ENCODE results near the gene SLC43A1.

SLC43A1 gene

DNA sequence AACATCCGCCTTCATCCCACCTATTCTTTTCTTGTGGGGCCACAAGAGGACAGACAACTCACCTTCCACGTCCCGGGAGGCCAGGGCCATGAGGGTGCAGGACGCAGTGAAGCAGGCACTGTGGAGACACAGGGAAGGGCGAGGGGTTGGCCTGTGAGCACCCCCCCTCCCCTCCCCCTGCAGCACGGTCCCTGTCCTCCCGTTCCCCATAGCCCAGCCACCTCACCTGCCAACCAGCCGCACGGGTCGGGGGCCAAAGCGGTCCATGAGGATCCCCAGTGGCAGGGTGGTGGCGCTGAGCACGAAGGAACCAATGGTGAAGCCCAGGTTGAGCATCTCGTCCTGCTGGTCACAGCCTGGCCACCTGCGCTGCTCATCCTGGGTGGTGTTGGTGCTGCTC lies 14.6 kb downstream of the SLC43A1 start:
- in situ Hi-C loops (cut with MboI; ENCODE audit: low sequenced_read_pairs): no loop called here

DNA sequence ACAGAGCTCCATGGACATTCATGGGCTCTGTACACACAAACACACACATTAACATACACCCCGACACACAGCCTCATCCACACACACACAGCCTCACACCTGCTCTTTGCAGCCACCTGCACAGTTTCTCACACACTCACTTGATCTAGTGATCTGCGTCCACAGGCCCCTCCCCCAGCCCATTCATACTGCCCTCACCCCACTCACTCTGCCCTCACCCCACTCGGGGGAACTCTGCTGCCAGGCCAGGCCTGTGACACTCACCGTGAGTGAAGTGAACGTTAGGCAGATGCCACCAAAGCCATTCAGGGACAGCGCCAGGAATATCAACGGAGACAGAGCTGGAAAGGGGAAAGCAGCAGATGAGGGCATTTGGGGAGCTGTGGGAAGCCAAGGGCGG lies 15.0 kb downstream of the SLC43A1 start:
- in situ Hi-C loops (cut with MboI; ENCODE audit: low sequenced_read_pairs): no loop called here

DNA sequence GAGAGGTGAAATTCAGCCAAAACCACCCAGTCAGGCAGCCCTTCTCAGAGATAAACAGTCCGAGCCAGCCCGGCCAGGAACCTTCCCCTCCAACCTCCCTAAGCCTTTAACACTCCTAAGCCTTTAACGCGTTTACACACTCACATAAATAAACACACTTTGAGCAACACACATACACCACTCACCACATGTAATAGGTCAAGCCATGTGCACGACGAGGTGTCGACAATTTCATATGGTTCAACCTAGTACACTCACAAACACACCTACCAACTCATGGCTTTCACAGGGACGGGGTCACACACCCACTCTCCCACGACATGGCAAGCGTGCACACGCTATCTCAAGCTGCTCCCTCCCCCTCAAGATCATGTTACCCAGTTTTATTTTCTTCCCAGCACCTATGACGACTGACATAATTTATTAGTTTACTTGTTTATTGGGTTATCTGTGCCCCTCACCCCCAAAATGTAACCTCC lies 15.5 kb downstream of the SLC43A1 start:
- in situ Hi-C loops (cut with MboI; ENCODE audit: low sequenced_read_pairs): no loop called here

DNA sequence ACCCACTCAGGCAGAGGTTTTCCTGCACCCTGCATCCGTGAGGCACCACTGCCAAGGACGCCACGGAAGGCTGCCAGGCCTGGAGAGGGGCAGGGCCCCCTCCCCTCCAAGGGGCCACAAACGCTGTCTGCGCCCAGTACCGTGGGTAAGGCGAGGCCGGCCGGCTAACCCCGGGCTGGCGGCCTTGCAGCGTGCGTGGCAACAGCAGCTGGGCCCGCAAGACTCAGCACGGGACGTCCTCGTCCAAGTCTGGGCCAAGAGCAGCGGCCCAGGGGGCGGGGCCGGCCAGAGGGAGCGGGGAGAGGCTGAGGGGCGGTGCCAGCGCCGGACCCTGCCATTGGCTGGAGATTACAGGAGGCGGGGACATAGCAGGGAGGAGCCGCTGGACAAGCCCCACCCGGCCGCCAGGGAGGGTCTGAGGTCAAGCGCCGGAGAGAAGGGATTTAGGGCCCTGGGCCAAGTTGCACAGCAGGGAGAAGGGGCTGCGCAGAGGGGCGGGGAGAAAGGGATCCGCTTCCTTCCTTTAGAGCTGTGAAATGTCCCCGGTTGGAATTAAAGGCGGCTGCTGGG lies 16.0 kb downstream of the SLC43A1 start:
- in situ Hi-C loops (cut with MboI; ENCODE audit: low sequenced_read_pairs): no loop called here

DNA sequence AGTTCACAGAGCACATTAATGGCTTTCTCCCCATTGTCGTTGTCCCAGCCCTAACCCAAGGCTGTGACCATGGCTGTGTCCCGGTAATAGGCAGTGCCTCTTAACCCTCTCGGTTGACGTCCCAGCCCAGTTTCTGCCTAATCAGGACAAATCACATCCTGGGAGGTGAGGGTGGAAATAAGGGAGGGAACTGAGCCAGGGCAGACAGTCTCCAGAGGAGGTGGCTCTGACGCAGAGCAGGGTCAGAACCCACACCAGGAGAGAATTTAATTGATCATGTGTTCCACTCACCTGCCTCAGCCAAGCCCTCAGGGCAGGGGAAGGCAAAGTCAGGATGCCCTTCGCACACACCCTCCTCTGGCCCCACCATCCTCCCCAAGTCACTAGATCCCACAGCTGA lies 17.0 kb downstream of the SLC43A1 start:
- in situ Hi-C loops (cut with MboI; ENCODE audit: low sequenced_read_pairs): no loop called here

DNA sequence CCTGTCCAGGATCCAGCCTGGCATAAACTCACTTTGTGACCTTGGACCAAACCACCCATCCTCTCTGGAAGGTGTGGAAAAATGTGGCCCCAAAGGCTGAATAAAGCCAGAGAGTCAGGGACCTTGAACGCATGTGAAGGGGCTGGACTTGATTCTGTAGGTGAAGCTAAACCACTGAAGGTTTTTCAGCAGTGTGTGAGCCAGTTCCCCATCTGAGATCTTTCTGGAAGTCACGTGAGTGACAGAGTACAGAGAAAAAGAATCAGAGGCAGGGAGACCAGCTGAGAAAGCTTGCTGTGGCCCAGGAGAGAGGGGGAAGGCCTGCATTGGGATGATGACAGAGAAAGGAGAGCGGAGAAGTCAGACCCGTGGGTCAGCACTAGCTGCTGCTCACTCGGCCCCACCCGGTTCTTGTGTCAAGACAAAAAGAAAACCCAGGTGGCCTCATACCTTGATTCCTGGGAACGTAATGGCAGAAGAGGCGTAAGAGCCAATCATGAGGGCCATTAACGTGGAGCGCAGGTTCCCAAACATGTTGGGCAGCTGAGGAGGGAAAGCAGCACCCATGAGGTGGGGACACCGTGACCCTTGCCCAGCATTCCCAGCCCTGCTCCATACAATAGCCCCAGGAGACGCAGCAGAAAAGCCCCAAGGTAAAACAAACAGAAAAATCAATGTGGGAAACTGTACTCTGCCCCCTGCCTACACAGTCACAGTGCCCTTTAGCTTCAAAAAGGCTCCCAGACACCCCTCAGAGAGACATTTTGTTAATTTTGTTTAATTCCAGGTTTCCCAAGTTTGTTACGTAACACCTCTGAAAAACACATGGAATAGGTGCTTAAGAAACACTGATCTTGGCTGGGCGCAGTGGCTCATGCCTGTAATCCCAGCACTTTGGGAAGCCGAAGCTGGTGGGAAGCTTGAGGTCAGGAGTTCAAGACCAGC lies 17.9 kb downstream of the SLC43A1 start:
- in situ Hi-C loops (cut with MboI; ENCODE audit: low sequenced_read_pairs): no loop called here

DNA sequence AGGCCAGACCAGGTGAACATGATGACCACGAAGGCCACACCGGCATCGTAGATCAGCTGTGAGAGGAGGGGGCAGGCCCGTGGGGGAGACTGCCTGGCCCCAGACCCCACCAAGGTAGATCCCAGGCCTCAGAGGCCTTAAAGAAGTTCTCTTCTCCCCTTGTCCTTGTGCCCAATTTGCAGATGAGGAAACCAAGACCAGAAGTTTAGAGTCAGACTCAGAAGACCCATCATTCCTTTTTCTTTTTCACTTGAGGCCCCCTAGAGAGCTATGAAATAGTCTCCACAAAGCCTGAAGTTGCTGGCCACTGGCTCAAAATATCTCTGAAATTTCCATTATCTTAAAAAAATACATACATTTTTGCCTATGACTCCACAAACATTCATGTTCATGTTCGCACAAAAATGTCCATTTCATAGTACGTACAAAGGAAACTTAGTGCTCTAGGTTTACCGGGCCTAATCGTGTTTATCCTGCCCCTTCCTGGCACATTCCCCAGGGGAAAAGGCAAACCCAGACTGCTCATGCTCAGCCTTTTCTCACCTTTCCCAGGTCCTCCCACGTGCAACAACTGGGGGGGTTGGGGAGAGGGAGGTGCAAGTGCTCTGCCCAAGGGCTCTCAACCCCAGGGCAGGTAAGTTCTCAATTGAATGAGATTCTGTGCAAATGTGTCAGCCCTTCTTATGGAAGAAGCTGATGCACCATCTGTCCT lies 19.2 kb downstream of the SLC43A1 start:
- in situ Hi-C loops (cut with MboI; ENCODE audit: low sequenced_read_pairs): no loop called here

DNA sequence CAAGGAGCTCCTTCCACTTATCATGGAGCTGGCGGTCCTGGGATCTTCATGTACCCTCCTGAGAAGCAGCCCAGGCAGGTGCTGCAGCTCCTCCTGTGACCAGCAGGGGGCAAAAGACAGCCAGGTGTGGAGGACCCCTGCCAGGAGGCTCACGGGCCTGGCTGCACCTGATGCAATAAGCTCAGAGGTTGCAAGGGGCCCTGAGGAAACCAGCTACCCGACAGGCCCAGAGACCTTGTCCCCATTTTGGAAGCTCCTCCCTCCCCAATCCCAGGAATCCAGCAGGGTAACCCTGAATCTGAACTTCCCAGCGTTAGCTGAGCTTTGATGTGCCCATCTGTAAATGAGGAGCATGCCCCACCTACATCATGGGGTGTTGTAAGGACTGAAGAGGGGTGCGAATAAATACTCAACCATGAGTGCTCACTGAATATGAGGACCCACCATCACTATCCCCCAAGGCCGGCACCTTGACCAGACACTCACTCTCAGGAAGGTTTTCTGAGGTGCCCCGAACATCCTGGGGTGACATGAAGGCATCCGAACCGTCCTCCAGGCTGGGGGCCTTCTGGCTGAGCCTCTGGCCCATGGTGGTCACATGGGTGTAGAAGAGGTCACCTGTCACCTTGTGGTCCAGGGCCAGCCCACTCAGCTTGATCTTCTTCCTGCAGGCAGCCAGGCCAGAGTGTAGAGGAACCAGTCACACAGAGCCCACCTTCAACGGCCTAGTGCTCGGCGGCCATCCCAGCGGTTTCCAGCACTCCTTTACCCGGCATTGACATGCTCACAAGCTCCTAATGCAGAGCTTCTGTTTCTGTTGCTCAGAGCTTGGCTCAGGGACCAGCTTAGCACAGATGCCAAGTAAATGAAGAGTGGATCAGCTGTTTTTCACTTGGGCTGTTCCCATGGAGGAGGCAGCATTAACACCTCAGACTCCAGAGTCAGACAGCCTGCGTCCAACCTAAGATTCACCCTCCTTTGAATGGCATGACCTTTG lies 21.7 kb downstream of the SLC43A1 start:
- in situ Hi-C loops (cut with MboI; ENCODE audit: low sequenced_read_pairs): no loop called here

DNA sequence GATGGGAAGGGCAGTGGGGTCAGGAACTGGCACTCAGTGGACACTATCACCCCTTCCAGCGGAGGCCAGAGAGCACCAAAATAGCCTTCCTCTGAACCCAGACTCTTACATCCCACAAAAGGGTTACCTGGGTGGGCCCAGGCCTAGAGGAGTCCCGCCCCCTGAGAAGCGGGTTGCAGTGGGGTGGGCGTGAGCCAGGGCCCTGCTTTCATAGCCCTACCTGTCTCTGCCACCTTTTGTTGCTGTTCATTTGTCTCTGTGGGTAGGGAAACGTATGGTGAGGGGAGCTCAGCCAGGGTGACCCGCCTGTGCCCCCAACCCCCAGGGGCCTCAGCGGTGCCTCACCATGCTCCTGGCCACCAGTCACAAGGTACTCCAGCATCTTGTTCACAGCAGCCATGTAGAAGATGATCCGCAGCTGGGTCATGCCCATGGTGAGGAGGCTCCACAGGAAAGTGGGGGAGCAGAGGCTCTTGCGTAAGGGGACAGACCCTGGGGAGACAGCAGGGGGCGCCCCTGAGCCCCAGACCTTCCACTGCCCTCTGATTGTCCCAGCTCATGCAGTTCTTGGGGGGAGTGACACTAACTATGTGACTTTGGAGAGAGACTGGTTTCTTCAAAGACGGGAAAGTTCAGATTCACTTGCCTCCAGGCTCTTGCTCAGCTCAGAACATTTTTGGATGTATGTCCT lies 24.0 kb downstream of the SLC43A1 start:
- in situ Hi-C loops (cut with MboI; ENCODE audit: low sequenced_read_pairs): no loop called here

DNA sequence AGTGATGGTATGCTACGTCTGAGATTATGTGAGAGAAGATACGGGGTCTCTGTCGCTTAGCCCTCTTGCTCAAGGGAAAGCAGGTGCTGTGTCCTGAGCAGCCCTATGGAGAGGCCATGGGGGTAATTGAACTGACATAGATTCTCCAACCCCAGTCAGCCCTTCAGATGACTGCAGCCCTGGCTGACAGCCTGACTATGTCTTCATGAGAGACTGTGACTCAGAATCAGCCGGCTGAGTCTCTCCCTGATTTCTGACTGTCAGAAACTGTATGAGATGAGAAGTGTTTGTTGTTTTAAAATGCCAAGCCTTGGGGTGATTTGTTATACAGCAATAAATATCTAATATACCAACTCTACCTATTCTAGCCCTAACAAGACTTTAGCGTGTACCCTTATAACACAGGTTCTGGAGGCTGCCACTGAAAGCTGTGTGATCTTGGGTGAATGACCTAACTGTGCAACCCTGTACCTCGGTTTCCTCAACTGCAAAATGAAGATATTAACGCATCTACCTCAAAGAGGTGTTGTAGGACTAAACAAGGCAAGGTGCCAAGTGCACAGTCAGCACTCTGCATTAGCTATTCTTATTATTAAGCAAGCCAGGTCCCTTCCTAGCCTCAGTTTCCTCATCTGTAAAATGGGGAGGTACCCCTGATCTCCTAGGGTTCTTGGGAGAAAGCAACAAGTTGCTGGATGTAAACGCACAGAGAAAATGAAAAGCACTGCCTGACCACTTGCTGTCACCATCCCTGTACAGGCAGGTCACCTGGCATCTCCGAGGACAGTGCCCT lies 24.9 kb downstream of the SLC43A1 start:
- in situ Hi-C loops (cut with MboI; ENCODE audit: low sequenced_read_pairs): no loop called here

DNA sequence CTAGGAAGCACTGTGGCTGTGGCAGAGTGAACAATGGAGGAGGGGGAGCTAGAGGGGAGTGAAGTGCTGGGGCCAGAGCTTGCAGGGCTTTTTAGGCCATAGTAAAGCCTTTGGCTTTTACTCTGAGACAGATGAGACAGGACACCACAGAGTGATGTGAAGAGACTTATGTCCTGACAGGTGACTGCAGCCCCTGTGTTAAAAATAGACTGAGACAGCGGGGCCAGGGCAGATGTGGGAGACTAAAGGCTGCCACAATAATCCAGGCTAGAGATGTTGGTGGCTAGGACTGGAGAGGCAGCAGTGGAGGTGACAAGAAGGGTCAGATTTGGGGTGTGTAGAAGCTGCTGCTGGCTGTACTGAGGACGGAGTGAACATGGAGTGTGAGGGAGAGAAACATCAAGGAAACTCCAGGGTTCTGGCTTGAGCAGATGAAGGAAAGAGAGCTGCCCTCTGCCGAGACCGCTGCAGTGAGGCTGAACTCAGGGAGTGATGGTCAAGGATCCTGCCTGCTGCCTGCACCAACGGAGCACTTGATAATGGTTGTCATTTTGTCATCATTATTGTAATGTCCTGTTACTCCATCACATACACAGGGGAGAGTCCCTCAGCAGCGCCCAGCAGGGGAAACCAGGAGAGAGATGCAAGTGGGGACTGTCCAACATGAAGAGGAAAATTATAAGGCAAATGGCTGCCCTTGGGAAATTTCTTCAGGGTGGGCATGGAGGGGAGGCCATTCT lies 27.4 kb downstream of the SLC43A1 start:
- in situ Hi-C loops (cut with MboI; ENCODE audit: low sequenced_read_pairs): no loop called here

DNA sequence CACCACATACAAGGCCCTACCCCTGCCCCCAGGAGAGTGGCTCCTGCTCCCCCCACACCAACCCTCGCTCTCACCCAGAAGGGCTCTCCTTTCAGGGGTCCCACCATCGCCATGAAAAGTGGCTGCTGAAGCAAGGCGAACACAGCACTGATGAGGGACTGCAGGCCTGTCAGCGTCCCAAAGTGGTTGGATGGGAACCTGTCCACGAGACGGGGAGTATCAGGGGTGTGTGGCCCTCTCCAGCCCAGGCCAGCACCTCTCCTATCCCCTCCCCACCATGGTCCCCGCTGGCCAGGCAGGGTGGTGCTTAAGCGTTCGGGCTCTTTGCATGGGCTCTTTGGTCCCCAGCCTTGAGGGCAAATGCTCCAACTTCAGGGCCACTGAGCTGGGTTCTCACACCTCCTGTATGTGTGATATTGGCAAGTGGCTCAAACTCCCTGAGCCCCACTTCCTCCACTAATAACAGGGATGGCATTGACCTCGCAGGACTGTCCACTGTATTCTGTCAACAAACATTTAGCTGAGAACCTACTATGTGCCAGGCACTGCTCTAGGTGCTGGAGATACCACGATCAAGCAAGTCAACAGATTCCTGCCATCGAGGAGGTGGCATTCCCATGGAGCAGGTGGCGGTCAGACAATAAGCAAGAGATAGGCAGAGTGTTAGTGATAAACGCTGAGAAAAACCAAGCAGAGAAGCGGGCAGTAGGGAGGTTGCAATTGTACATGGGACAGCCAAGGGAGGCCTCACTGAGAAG lies 28.3 kb downstream of the SLC43A1 start:
- in situ Hi-C loops (cut with MboI; ENCODE audit: low sequenced_read_pairs): no loop called here

DNA sequence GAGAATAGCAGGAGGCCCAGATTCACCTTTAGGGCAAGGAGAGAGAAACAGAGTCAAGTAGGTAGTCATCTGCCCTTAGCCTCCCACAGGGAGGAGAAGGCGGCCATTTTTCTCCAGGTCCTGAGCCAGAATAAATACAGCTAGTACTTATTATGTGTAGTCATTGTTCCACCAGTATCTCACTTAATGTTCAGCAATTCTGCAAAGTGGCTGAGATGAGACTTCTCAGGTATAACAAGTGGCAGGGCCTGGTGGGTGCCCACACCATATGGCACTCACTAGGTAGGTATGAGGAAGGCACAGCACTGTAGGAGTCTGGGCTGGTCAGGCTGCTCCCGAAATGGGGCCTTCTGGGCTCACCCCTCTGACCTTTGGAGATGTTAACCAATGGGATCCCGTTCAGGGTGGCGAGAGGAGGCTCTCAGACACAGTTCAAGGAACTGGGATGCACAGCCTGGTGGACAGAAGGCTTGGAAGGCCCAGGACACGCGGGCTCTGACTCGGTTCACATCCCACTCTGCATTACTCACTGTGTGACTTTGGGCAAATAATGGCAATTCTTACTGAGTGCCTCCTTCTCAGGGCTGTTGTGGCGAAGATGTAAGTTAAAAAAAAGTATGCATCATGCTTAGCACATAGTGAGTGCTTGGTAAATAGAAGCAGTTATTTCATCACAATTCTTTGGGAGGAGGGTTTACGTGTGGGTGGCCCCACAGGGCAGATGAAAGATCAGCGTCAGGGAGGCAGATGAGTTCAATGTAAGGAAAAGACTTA lies 30.1 kb downstream of the SLC43A1 start:
- in situ Hi-C loops (cut with MboI; ENCODE audit: low sequenced_read_pairs): no loop called here

DNA sequence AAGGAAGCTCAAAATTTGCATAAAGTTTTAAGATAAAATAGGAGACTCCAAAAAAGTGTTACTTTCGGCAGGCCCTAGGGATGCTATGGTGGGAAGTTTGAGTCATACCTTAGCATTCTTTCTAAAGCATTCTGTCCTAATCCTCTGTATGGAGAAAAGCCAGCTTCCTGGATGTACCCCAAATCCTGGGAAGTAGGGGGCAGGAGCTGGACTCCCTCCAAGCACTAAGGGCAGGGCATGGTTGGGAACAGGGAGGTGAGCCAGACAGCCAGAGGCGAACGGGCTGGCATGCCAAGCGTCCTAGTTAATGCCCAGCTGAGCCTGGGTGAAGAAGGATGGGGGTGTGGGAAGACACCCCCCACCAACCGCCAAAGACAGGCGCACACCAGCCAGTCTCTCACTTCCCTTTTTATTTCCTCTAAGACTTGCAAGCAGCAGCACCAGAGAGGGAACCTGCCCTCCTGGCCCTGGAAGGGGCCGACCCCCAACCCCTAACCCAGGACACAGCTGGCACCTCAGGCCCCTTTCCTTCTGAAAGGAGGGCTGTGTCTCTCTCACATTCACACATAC lies 31.3 kb downstream of the SLC43A1 start:
- in situ Hi-C loops (cut with MboI; ENCODE audit: low sequenced_read_pairs): no loop called here

DNA sequence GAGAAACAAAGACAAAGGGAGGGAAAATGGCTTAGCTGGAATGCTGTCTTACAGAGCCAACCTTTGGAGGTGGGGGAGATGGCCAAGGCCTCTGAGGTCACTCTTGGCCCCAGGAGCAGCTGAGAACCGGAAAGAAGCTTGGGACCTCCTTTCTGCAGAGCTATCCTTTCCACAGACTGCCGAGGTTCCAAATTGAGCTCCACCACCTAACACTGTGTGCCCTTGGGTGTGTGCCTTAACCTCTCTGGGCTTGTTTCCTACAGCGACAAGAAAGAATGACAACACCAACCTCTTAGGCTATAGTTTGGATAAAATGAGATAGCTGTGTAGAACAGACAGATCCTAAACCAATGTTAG lies 32.0 kb downstream of the SLC43A1 start:
- in situ Hi-C loops (cut with MboI; ENCODE audit: low sequenced_read_pairs): no loop called here

DNA sequence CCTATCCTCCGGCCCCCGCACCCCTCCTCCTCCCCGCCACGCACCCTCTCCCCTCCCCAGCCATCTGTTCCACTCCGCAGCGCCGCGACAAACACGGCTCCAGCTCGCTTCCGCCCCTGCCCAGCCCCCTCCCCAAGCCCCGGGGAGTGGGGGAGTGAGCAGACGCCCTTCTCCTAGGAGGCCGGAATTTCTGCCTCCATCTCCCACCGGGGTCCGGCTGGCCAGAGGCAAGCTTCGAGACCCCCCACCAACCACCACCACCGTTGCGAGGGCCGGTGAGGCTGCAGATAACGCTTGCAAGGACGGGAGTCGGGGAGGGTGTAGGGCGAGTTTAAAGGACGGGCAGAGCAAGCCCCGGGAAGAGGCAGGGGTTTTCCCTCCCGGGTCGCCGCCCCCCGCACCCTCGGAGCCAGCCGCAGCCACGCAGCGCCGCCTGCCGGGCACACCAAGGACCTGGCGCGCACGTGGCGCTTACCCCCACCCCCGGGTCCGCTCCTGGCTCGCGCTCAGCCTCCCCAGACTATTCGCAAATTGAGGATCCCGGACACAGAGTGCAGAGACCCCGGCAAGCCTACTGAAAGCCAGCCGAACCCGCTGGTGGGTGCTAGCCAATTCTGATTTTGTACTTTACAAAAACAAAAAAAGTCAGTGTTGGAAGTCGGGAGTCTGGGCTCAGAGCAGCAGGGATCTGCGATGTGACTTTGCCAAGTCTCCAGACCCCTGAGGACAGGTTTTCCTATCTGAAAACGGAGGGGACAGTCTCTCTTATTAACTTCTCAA lies 32.5 kb downstream of the SLC43A1 start:
- in situ Hi-C loops (cut with MboI; ENCODE audit: low sequenced_read_pairs): no loop called here

All from HL-60/S4 treated with phorbol 12-myristate 13-acetate at 8.2 ng/mL for 4 days and 3 days (cell line).